Measurements from ENCODE around the gene POLE4.

Gene POLE4

GRCh38 chr2:74958274-74959105 is at the start of gene POLE4:
TSS of gene POLE4 (plus strand) at chr2:74958643. CDS start at chr2:74958680, 37 bp downstream.
- DNase-seq (ENCODE audit: low read depth, low spot score), result peak; percentile 68

GRCh38 chr2:74908748-74909444 is 49.5 kb upstream of the POLE4 start:
- no peak for DNase-seq (ENCODE audit: low read depth, low spot score)

GRCh38 chr2:74910245-74910644 is 48.2 kb upstream of the POLE4 start:
- no peak for DNase-seq (ENCODE audit: low read depth, low spot score)

- DNase-seq (ENCODE audit: low read depth, low spot score), result no peak
Observed at GRCh38 chr2:74911061-74911460, 47.4 kb upstream of the POLE4 start.

GRCh38 chr2:74915743-74916142 is 42.7 kb upstream of the POLE4 start:
- no peak for DNase-seq (ENCODE audit: low read depth, low spot score)

- no peak for DNase-seq (ENCODE audit: low read depth, low spot score)
Observed at GRCh38 chr2:74916394-74916793, 42.0 kb upstream of the POLE4 start.

GRCh38 chr2:74917702-74918619 is 40.5 kb upstream of the POLE4 start:
- DNase-seq (ENCODE audit: low read depth, low spot score), result no peak

GRCh38 chr2:74919827-74920226 is 38.6 kb upstream of the POLE4 start:
- DNase-seq (ENCODE audit: low read depth, low spot score), result no peak

GRCh38 chr2:74921236-74921736 is 37.2 kb upstream of the POLE4 start:
- DNase-seq (ENCODE audit: low read depth, low spot score), result no peak

GRCh38 chr2:74922592-74923227 is 35.7 kb upstream of the POLE4 start:
- no peak for DNase-seq (ENCODE audit: low read depth, low spot score)

- no peak for DNase-seq (ENCODE audit: low read depth, low spot score)
Observed at GRCh38 chr2:74924463-74925265, 33.8 kb upstream of the POLE4 start.

GRCh38 chr2:74925361-74925786 is 33.1 kb upstream of the POLE4 start:
- DNase-seq (ENCODE audit: low read depth, low spot score), result no peak

GRCh38 chr2:74927621-74928020 is 30.8 kb upstream of the POLE4 start:
- DNase-seq (ENCODE audit: low read depth, low spot score), result no peak

- no peak for DNase-seq (ENCODE audit: low read depth, low spot score)
Observed at GRCh38 chr2:74930811-74931486, 27.5 kb upstream of the POLE4 start.

- DNase-seq (ENCODE audit: low read depth, low spot score), result no peak
Observed at GRCh38 chr2:74931940-74932339, 26.5 kb upstream of the POLE4 start.

- no peak for DNase-seq (ENCODE audit: low read depth, low spot score)
Observed at GRCh38 chr2:74935975-74936391, 22.5 kb upstream of the POLE4 start.

- no peak for DNase-seq (ENCODE audit: low read depth, low spot score)
Observed at GRCh38 chr2:74937221-74937880, 21.1 kb upstream of the POLE4 start.

- no peak for DNase-seq (ENCODE audit: low read depth, low spot score)
Observed at GRCh38 chr2:74938264-74938663, 20.2 kb upstream of the POLE4 start.

All from brain pericyte (primary cell).